ENCODE results near the gene SBF2. TPM values are rescaled to one million over a fixed set of nuclear protein-coding genes. Genes with fewer than 3 reads are reported as not detected.
A peak's percentile ranks its signal among the peaks of the same experiment; 100 is the strongest.

SBF2 gene
- total RNA-seq, 1 experiment from 2014 or later: 30.2 TPM

- Histone ChIP-seq H3K4ac (ENCODE audit: low read depth, low read length) (no peak overlapping the region), H3K27ac (ENCODE audit: insufficient read length, low read depth, low read length) (no peak overlapping the region), H3K14ac (ENCODE audit: insufficient read depth, low read length) (no peak overlapping the region), H2BK20ac (ENCODE audit: low read depth, low read length, poor library complexity, severe bottlenecking) (no peak overlapping the region), H3K23ac (ENCODE audit: insufficient read length, low read depth, low read length) (no peak overlapping the region), H3K79me2 (ENCODE audit: insufficient read depth, low read length) (no peaks in the 10 kb centered on the region), H3T11ph (ENCODE audit: low read length) (no peak overlapping the region), H3K9ac (ENCODE audit: extremely low read depth, insufficient read length, low read length) (no peak overlapping the region), H3K4me2 (ENCODE audit: insufficient read depth, insufficient read length, low read length) (no peak overlapping the region), H4K91ac (ENCODE audit: insufficient read length, low read depth, low read length) (no peak overlapping the region), H4K8ac (replicated peaks; ENCODE audit: insufficient read length, low read depth, low read length) (no peak overlapping the region), H2BK15ac (ENCODE audit: low read depth, low read length) (no peak overlapping the region), H3K9me3 (ENCODE audit: control insufficient read depth, low read depth, low read length) (no peaks in the 10 kb centered on the region), H3K4me1 (ENCODE audit: insufficient read depth, low read length) (no peaks in the 10 kb centered on the region), H2BK12ac (ENCODE audit: insufficient read length, low read depth, low read length) (no peak overlapping the region), H3K79me1 (ENCODE audit: insufficient read depth, low read depth, low read length, poor library complexity, severe bottlenecking) (no peaks in the 10 kb centered on the region), H2AFZ (ENCODE audit: low read length) (no peak overlapping the region), H4K20me1 (ENCODE audit: control insufficient read depth, insufficient read depth, insufficient read length) (no peaks in the 10 kb centered on the region), H2BK120ac (ENCODE audit: low read depth, low read length, poor library complexity, severe bottlenecking) (no peak overlapping the region), H2BK5ac (ENCODE audit: insufficient read length, low read length) (no peak overlapping the region), H3K27me3 (ENCODE audit: insufficient read depth, low read length) (no peaks in the 10 kb centered on the region), H4K5ac (ENCODE audit: insufficient read length, low read depth, low read length) (no peak overlapping the region), H3K18ac (ENCODE audit: insufficient read length, low read depth, low read length) (no peak overlapping the region), H2AK5ac (ENCODE audit: insufficient read length, low read length) (no peak overlapping the region), H3K56ac (ENCODE audit: insufficient read length, low read depth, low read length) (no peak overlapping the region), H3K23me2 (ENCODE audit: insufficient read length, low read depth, low read length, poor library complexity, severe bottlenecking) (no peaks in the 10 kb centered on the region)
- no CpG with 5 or more reads among the region's 3 CpGs for WGBS (ENCODE audit: extremely low coverage, insufficient read length, low lambda C conversion rate)
- DNase-seq: no peak
- Mint-ChIP-seq H3K4me1 (peaks cover 8 to 10% of the 10 kb centered on the region in 2 experiments), H3K36me3 (ENCODE audit: insufficient read depth in 1 of 3, low read depth in 3 of 3) (peaks cover 5 to 8% (median 7%) of the 10 kb centered on the region in 3 experiments; a peak in 6 of 7 replicates), H3K9me3 (peaks cover 6 to 7% of the 10 kb centered on the region in 2 experiments; a peak in 4 of 5 replicates), H3K27ac (0 out of 7 replicates have a peak overlapping the region, but pooled peaks of 1 of the 3 experiments have one; percentile 28), H3K27me3 (ENCODE audit: low read depth) (no peaks in the 10 kb centered on the region), H3K4me3 (no peak overlapping the region)
- TF ChIP-seq CTCF (conservative IDR thresholded peaks at IDR 0.05): no peak
These were observed 176.2 kb downstream of the SBF2 start for GRCh38 chr11:10117709-10118351.

All from H9 (cell line).